GM12878 (cell line): ENCODE results near the gene STKLD1. TPM values are rescaled to one million over a fixed set of nuclear protein-coding genes. Genes with fewer than 3 reads are reported as not detected.

ENCODE experiments used
- BHLHE40 ChIP-seq, 2 experiments: fragments of 450-650 bp in 1 of 2; IDR thresholded peaks; 2 replicates each; pipeline ENCODE4 v1.6.1; 2011 to 2017; ENCODE audit warnings: low read depth in 2 of 2, borderline replicate concordance in 1 of 2, improper control_type of control experiment in 1 of 2, low read length in 1 of 2, mild to moderate bottlenecking in 1 of 2
- ELK1 ChIP-seq: IDR thresholded peaks from 2 replicates; pipeline ENCODE4 v1.6.1; 2012; ENCODE audit warnings: low read depth, low read length, improper control_type of control experiment
- LARP7 ChIP-seq: fragments of 450-650 bp; IDR thresholded peaks from 2 replicates; pipeline ENCODE4 v1.6.1; 2017; ENCODE audit warnings: mild to moderate bottlenecking
- NFYB ChIP-seq: IDR thresholded peaks from 2 replicates; pipeline ENCODE4 v1.6.1; 2011; ENCODE audit warnings: low read depth, mild to moderate bottlenecking, low read length, improper control_type of control experiment, moderate library complexity; ENCODE audit not compliant: insufficient read depth
- POLR2A ChIP-seq: IDR thresholded peaks from 2 replicates; pipeline ENCODE4 v1.6.1; 2011; ENCODE audit warnings: low read depth, mild to moderate bottlenecking, low read length
- PRDM15 ChIP-seq: fragments of 450-650 bp; formaldehyde crosslinking; IDR thresholded peaks from 2 replicates; pipeline ENCODE4 v1.4.0; 2020; ENCODE audit warnings: mild to moderate bottlenecking, moderate library complexity
- RCOR1 ChIP-seq: conservative IDR thresholded peaks from 2 replicates; pipeline ENCODE4 v1.6.1; 2012; ENCODE audit warnings: low read depth, low read length, improper control_type of control experiment
- YY1 ChIP-seq: IDR thresholded peaks from 2 replicates; pipeline ENCODE4 v1.6.1; 2011; ENCODE audit warnings: low read depth, mild to moderate bottlenecking, low read length
- ZNF217 ChIP-seq: fragments of 450-650 bp; IDR thresholded peaks from 2 replicates; pipeline ENCODE4 v1.6.1; 2017; ENCODE audit warnings: antibody characterized with exemption, mild to moderate bottlenecking
- ZNF384 ChIP-seq: IDR thresholded peaks from 2 replicates; pipeline ENCODE4 v1.6.1; 2012; ENCODE audit warnings: low read depth, mild to moderate bottlenecking, low read length, improper control_type of control experiment, borderline replicate concordance
- polyA plus RNA-seq, 11 experiments: library from polyadenylated mRNA; depleted of rRNA in 4 of 11; unstranded in 6 of 11; stranded (reverse) in 5 of 11; fragments of >200 nt; fragmentation: Nextera tagmentation in 4 of 11; fragmentation: Illumina TruSeq in 1 of 11; extraction: Ambion mirVana in 4 of 11; extraction: Trizol in 1 of 11; gene quantifications; 1 replicate in 1 of 11; 2 replicates in 10 of 11; pipeline versions ENCODE4 v1.2.1 to v1.2.3, GENCODE V29; 2011 to 2016; ENCODE audit warnings: inconsistent platforms in 2 of 11, missing spikeins in 2 of 11, low read depth in 1 of 11
- total RNA-seq, 4 experiments: library from RNA; depleted of rRNA in 3 of 4; stranded (reverse); fragments of >200 nt in 3 of 4; fragmentation: Illumina TruSeq in 1 of 4; extraction: Trizol in 1 of 4; gene quantifications; 2 replicates each; pipeline versions ENCODE4 v1.2.1 to v1.2.3, GENCODE V29; 2013 to 2021
- TF ChIP-seq, protein P1 (sequence below): IDR thresholded peaks from 2 replicates; pipeline ENCODE4 v1.6.1; 2011; ENCODE audit warnings: borderline replicate concordance, low read depth, mild to moderate bottlenecking, moderate library complexity, mixed read lengths, low read length; ENCODE audit not compliant: insufficient read depth; ENCODE audit errors: extremely low read length
- TF ChIP-seq, protein P2 (sequence below): fragments of 450-650 bp; IDR thresholded peaks from 2 replicates; pipeline ENCODE4 v1.6.1; 2018; ENCODE audit warnings: borderline replicate concordance, mild to moderate bottlenecking; ENCODE audit not compliant: partially characterized antibody

Gene STKLD1
- total and polyA plus RNA-seq, 10 of the 15 experiments (the other 5 are each of a cell fraction or from before 2014, with no cell fraction given), result 0.07 to 0.40 (median 0.29) TPM; not detected in 4

- TF ChIP-seq, protein P1, sequence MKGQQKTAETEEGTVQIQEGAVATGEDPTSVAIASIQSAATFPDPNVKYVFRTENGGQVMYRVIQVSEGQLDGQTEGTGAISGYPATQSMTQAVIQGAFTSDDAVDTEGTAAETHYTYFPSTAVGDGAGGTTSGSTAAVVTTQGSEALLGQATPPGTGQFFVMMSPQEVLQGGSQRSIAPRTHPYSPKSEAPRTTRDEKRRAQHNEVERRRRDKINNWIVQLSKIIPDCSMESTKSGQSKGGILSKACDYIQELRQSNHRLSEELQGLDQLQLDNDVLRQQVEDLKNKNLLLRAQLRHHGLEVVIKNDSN, result peak; percentile 33
- TF ChIP-seq ZNF384 (no peak), PRDM15 (CRISPR knock-in tag) (no peak), ELK1 (no peak), ZNF217 (no peak), RCOR1 (no peak), BHLHE40 (IDR thresholded peaks at IDR 0.05; ENCODE audit: borderline replicate concordance in 1 of 2, low read depth in 2 of 2, low read length in 1 of 2) (peak in 1 of 2 experiments; percentile 76; a peak in 2 of 4 replicates), YY1 (no peak), POLR2A (no peak), LARP7 (no peak), NFYB (no peak)
- TF ChIP-seq, protein P2, sequence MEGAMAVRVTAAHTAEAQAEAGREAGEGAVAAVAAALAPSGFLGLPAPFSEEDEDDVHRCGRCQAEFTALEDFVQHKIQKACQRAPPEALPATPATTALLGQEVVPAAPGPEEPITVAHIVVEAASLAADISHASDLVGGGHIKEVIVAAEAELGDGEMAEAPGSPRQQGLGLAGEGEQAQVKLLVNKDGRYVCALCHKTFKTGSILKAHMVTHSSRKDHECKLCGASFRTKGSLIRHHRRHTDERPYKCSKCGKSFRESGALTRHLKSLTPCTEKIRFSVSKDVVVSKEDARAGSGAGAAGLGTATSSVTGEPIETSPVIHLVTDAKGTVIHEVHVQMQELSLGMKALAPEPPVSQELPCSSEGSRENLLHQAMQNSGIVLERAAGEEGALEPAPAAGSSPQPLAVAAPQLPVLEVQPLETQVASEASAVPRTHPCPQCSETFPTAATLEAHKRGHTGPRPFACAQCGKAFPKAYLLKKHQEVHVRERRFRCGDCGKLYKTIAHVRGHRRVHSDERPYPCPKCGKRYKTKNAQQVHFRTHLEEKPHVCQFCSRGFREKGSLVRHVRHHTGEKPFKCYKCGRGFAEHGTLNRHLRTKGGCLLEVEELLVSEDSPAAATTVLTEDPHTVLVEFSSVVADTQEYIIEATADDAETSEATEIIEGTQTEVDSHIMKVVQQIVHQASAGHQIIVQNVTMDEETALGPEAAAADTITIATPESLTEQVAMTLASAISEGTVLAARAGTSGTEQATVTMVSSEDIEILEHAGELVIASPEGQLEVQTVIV, result no peak
Measured at GRCh38 chr9:133428617-133429101, 52.5 kb downstream of the STKLD1 start (continued).
